Measurements from ENCODE around the gene WNT9A. TPM values are rescaled to one million over a fixed set of nuclear protein-coding genes. Genes with fewer than 3 reads are reported as not detected.

WNT9A gene
- total and polyA plus RNA-seq, 9 of the 15 experiments (the other 6 are each of a cell fraction or from before 2014, with no cell fraction given), result 0.04 to 0.17 (median 0.10) TPM; not detected in 4

GRCh38 chr1:227885135-227885647, 62.5 kb downstream of the WNT9A start:
- DNase-seq (ENCODE audit: extremely low read depth in 1 of 4, low spot score in 3 of 4), result no peak
- Histone ChIP-seq H3K9me3 (replicated peaks; ENCODE audit: control insufficient read depth, insufficient read depth, low read depth, low read length) (no peaks in the 10 kb centered on the region), H3K4me1 (replicated peaks in 1 of 2; ENCODE audit: control insufficient read depth in 2 of 2, insufficient read depth in 2 of 2, low read length in 2 of 2) (peaks cover 20 to 68% of the 10 kb centered on the region in 2 experiments), H3K4me3 (no peak overlapping the region), H3K9me1 (ENCODE audit: control insufficient read depth, insufficient read depth, low read length) (no peaks in the 10 kb centered on the region), H4K20me1 (replicated peaks; ENCODE audit: control insufficient read depth, insufficient read depth, low read length) (no peaks in the 10 kb centered on the region), H3K79me2 (ENCODE audit: control insufficient read depth, insufficient read depth, low read length) (no peaks in the 10 kb centered on the region), H3K27ac (ENCODE audit: extremely low read depth, low read depth, low read length) (peak overlapping the region; percentile 61), H3K36me3 (ENCODE audit: control insufficient read depth, insufficient read depth, low read length) (no peaks in the 10 kb centered on the region), H2AFZ (ENCODE audit: low read depth, low read length) (peak overlapping the region; percentile 98), H3K4me2 (ENCODE audit: insufficient read depth, low read length) (peak overlapping the region; percentile 54), H3K27me3 (ENCODE audit: control insufficient read depth in 2 of 2, insufficient read depth in 2 of 2, low read length in 2 of 2) (peaks cover 5 to 7% of the 10 kb centered on the region in 2 experiments; a peak in 3 of 5 replicates), H3K9ac (ENCODE audit: insufficient read depth in 1 of 2, low read depth in 2 of 2, low read length in 2 of 2) (peak overlapping the region; percentile 15 to 86; a peak in 3 of 4 replicates)
- POLR2A ChIA-PET, result interaction anchor here (1.0 to 1.5 kb wide), 2 partner anchors 12 to 91 kb away, joined by 4 to 5 read pairs; no protein-coding TSS in a partner anchor
- FAIRE-seq, result no peak
- WGBS (ENCODE audit: insufficient coverage, low coverage, missing lambda C conversion rate), result 58% methylated on average over 7 of the region's 8 CpGs
- TF ChIP-seq ZNF707 (CRISPR knock-in tag; conservative IDR thresholded peaks at IDR 0.05) (0 out of 2 replicates have a peak, but pooled peaks have one; percentile 15), XRCC4 (IDR thresholded peaks at IDR 0.05; ENCODE audit: extremely low read depth, insufficient read depth, insufficient read length) (no peak)
- intact Hi-C loops (cut with micrococcal nuclease) (no loop called here), in situ Hi-C loops (cut with MboI) (no loop called here)
- no TSS peak for BruUV-seq (replicated peaks)
- CTCF ChIA-PET (ENCODE audit: low intra/inter-chr PET ratio), result no interaction called here
- ATAC-seq, result peak; percentile 24

GRCh38 chr1:227884370-227885134, 63.2 kb downstream of the WNT9A start:
- H3K9me1 ChIP-seq (ENCODE audit: control insufficient read depth, insufficient read depth, low read length), result no peaks in the 10 kb centered on the region
- H4K20me1 ChIP-seq (replicated peaks; ENCODE audit: control insufficient read depth, insufficient read depth, low read length), result no peaks in the 10 kb centered on the region
- ATAC-seq, result no peak
- 0 out of 4 replicates have a peak overlapping the region, but pooled peaks of 1 of the 2 experiments have one; percentile 6 for H3K9ac ChIP-seq (ENCODE audit: insufficient read depth in 1 of 2, low read depth in 2 of 2, low read length in 2 of 2)
- no peaks in the 10 kb centered on the region for H3K36me3 ChIP-seq (ENCODE audit: control insufficient read depth, insufficient read depth, low read length)
- H3K9me3 ChIP-seq (replicated peaks; ENCODE audit: control insufficient read depth, insufficient read depth, low read depth, low read length), result no peaks in the 10 kb centered on the region
- BruUV-seq (replicated peaks), result no TSS peak
- TF ChIP-seq NFIC (IDR thresholded peaks at IDR 0.05) (no peak), ERF (CRISPR knock-in tag; IDR thresholded peaks at IDR 0.05) (no peak), BCL6 (CRISPR knock-in tag; IDR thresholded peaks at IDR 0.05) (no peak), PRMT5 (CRISPR knock-in tag; IDR thresholded peaks at IDR 0.05) (no peak), THRAP3 (IDR thresholded peaks at IDR 0.05; ENCODE audit: borderline replicate concordance) (no peak), NR2C1 (IDR thresholded peaks at IDR 0.05) (no peak), NR2C1 (tag; IDR thresholded peaks at IDR 0.05) (no peak)
- POLR2A ChIA-PET, result interaction anchor here (1.3 kb wide), 1 partner anchor 10 kb away, joined by 4 read pairs; no protein-coding TSS in a partner anchor
- CTCF ChIA-PET (ENCODE audit: low intra/inter-chr PET ratio), result no interaction called here
- H3K79me2 ChIP-seq (ENCODE audit: control insufficient read depth, insufficient read depth, low read length), result no peaks in the 10 kb centered on the region
- DNase-seq (ENCODE audit: extremely low read depth in 1 of 4, low spot score in 3 of 4), result peak in 1 of 4 experiments; percentile 15
- in situ Hi-C loops (cut with MboI), result no loop called here
- H3K4me1 ChIP-seq (replicated peaks in 1 of 2; ENCODE audit: control insufficient read depth in 2 of 2, insufficient read depth in 2 of 2, low read length in 2 of 2), result peaks cover 20 to 62% of the 10 kb centered on the region in 2 experiments
- intact Hi-C loops (cut with micrococcal nuclease), result no loop called here
- peaks cover 6 to 9% of the 10 kb centered on the region in 2 experiments; a peak in 3 of 5 replicates for H3K27me3 ChIP-seq (ENCODE audit: control insufficient read depth in 2 of 2, insufficient read depth in 2 of 2, low read length in 2 of 2)
- H2AFZ ChIP-seq (ENCODE audit: low read depth, low read length), result no peak overlapping the region
- no peak overlapping the region for H3K4me3 ChIP-seq
- FAIRE-seq, result no peak
- H3K4me2 ChIP-seq (ENCODE audit: insufficient read depth, low read length), result no peak overlapping the region
- no peak overlapping the region for H3K27ac ChIP-seq (ENCODE audit: extremely low read depth, low read depth, low read length)
- 19% methylated on average over 13 of the region's 15 CpGs for WGBS (ENCODE audit: insufficient coverage, low coverage, missing lambda C conversion rate)
